UCSD-AML1 (cell line): ENCODE results near the gene RPGRIP1L.

Experiments used
- DNase-seq: peaks from one replicate; lab custom pipeline; 2025; ENCODE audit not compliant: unreplicated experiment; lab: John Stamatoyannopoulos, UW

RPGRIP1L gene

DNA sequence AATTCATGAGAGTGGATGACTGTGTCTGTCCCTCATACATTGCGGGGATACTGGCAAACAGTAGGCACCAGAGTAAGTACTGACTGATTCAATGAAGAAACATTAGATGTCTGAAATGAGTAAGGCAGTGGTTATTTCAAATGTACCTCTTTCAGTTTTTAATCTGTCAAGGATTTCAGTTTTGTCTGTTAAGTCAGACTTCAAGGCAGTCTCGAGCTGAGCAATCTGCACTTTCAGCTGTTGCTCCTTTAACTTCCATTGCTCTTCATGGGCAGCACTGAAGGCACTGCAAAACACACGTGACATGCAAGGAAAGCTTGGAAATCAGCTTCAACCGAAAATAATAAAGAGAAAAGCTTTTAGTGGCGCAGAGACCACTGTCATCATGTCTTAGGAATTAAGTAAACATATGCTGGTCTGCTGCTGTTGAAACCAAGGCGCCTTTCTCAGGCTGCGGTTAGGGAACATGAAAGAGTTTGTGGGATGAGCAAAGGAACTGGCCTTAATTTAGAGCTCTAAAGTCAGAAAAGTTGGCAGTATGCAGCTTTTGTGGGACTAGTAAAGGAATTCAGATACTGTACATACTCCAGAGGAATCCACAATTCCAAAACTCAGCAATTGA is 38.8 kb downstream of the RPGRIP1L start:
- no peak for DNase-seq

GRCh38 chr16:53662072-53662471 is 41.6 kb downstream of the RPGRIP1L start:
- DNase-seq = no peak

GRCh38 chr16:53654946-53655345 is 48.7 kb downstream of the RPGRIP1L start:
- DNase-seq = no peak

GRCh38 chr16:53651357-53651756 is 52.3 kb downstream of the RPGRIP1L start:
- DNase-seq = no peak

- no peak for DNase-seq
Measured at GRCh38 chr16:53646506-53646905, 57.2 kb downstream of the RPGRIP1L start.

DNA sequence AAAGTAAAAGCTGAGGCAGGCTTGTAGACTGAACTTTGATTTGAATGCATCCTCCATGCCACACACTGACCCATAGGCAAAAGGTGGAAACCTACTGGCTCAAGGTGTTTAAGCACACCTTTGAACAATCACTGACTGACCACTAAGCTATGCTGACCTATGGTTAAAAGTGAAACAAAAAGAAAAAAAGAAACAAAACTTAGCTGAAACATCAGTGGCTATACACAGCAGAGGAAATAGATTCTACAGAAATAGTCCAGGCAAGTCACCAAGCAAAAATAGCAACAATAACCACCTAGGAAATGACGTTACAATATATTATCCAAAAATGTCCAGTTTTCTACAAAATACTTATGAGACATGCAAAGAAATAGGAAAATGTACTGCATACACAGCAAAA is 60.2 kb downstream of the RPGRIP1L start:
- no peak for DNase-seq

- no peak for DNase-seq
Measured at GRCh38 chr16:53642094-53642493, 61.6 kb downstream of the RPGRIP1L start.

- DNase-seq = no peak
Measured at GRCh38 chr16:53636978-53637377, 66.7 kb downstream of the RPGRIP1L start.

DNA sequence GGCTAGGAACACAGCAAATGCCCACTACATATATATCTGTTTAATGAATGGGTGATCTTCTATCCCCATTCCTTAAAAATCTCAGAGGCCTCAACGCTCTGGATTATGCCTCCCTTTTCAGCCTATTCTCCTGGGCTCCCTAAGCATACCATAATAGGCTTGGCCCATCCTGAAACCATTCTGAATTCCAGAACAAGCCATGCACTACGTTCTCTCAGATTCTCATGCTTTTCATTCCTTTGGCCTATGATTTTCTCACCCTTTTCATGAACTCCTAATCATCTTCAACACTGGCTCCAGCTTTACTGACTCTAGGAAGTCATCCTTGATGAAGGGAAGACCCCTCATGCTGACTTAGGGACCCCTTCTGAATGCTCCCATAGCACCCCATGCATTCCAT is 71.1 kb downstream of the RPGRIP1L start:
- no peak for DNase-seq

- DNase-seq = no peak
Measured at GRCh38 chr16:53631236-53632025, 72.2 kb downstream of the RPGRIP1L start.

- no peak for DNase-seq
Measured at GRCh38 chr16:53629607-53630312, 73.9 kb downstream of the RPGRIP1L start.

GRCh38 chr16:53629151-53629550 is 74.5 kb downstream of the RPGRIP1L start:
- no peak for DNase-seq

DNA sequence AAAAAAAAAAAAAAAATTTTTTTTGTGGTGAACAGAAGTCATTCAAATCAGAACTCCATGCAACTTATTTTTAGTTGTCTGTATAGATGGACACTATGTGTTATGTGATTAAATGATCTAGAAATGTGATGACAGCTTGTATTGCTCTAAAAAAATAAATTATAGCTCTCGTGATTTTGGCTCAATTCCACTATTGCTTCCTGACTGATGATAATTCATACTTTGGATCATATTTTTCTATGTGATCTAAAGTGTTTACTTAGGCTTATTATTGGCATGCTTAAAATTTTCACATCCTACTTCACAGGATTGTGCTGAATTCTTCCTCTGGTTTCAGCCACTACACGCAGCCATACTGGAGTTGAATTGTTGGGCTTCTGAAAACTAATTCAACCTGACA is 76.8 kb downstream of the RPGRIP1L start:
- DNase-seq = no peak

GRCh38 chr16:53626161-53626560 is 77.5 kb downstream of the RPGRIP1L start:
- DNase-seq = no peak

DNA sequence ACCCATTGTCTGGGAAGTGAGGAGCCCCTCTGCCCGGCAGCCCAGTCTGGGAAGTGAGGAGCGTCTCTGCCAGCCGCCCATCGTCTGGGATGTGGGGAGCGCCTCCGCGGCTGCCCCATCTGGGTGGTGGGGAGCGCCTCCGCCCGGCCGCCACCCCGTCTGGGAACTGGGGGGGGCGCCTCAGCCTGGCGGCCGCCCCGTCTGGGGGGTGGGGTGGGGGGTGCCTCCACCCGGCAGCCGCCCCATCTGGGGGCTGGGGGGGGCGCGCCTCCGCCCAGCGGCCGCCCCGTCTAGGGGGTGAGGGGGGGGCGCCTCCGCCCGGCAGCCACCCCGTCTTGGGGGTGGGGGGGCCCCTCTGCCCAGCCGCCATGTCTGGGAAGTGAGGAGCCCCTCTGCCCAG is 78.4 kb downstream of the RPGRIP1L start:
- no peak for DNase-seq

GRCh38 chr16:53622315-53622714 is 81.3 kb downstream of the RPGRIP1L start:
- no peak for DNase-seq

- no peak for DNase-seq
Measured at GRCh38 chr16:53620476-53620875, 83.2 kb downstream of the RPGRIP1L start.

- no peak for DNase-seq
Measured at GRCh38 chr16:53619235-53619634, 84.4 kb downstream of the RPGRIP1L start.

- no peak for DNase-seq
Measured at GRCh38 chr16:53614346-53614745, 89.3 kb downstream of the RPGRIP1L start.

- no peak for DNase-seq
Measured at GRCh38 chr16:53612003-53612402, 91.7 kb downstream of the RPGRIP1L start.

GRCh38 chr16:53611179-53611696 is 92.4 kb downstream of the RPGRIP1L start:
- no peak for DNase-seq

- DNase-seq = no peak
Measured at GRCh38 chr16:53609536-53609935, 94.1 kb downstream of the RPGRIP1L start.
